ENCODE measurements around the gene MED13. TPM values are rescaled to one million over a fixed set of nuclear protein-coding genes. Genes with fewer than 3 reads are reported as not detected.
"Not testable (repeated sequence)": the region's sequence is repeated elsewhere in the genome, so short reads cannot be mapped to it uniquely, and the experiment has no call there.

Gene MED13
- polyA plus RNA-seq, 1 of the 3 experiments (the other 2 are of a cell fraction), result 6.3 TPM

- no peak for TF ChIP-seq NFIC (IDR thresholded peaks at IDR 0.05; ENCODE audit: borderline replicate concordance)
- no peak for TF ChIP-seq TEAD4 (IDR thresholded peaks at IDR 0.05; ENCODE audit: borderline replicate concordance, insufficient read depth)
- TF ChIP-seq GABPA (IDR thresholded peaks at IDR 0.05; ENCODE audit: low read depth), result no peak
Observed at GRCh38 chr17:62073993-62074392, 8.9 kb upstream of the MED13 start (continued).

DNA sequence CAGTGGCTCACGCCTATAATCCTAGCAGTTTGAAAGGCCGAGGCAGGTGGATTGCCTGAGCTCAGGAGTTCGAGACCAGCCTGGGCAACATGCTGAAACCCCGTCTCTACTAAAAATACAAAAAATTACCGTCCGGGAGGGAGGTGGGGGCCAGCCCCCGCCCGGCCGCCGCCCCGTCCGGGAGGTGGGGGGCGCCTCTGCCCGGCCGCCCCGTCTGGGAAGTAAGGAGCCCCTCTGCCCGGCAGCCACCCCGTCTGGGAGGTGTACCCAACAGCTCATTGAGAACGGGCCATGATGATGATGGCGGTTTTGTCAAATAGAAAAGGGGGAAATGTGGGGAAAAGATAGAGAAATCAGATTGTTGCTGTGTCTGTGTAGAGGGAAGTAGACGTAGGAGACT is 7.8 kb upstream of the MED13 start:
- H3F3A ChIP-seq (replicated peaks; ENCODE audit: insufficient read depth); H3K9me2 ChIP-seq; H3K79me2 ChIP-seq (ENCODE audit: insufficient read depth); POLR2A ChIA-PET; H3K36me3 ChIP-seq (replicated peaks in 1 of 2; ENCODE audit: control insufficient read depth in 1 of 2, insufficient read depth in 2 of 2, low read length in 1 of 2); H4K20me1 ChIP-seq (ENCODE audit: insufficient read depth); H3K9ac ChIP-seq; H3K9me3 ChIP-seq; H3K4me3 ChIP-seq (ENCODE audit: low read depth in 2 of 2, low read length in 1 of 2); H3K4me2 ChIP-seq; H3K27ac ChIP-seq (ENCODE audit: low read depth in 2 of 2, low read length in 1 of 2); DNase-seq; H3K27me3 ChIP-seq (ENCODE audit: insufficient read depth); H2AFZ ChIP-seq (ENCODE audit: low read depth); H3K4me1 ChIP-seq (ENCODE audit: control insufficient read depth in 1 of 2, insufficient read depth in 2 of 2, low read depth in 1 of 2, low read length in 1 of 2); CTCF ChIA-PET: not testable (repeated sequence)
- WGBS (ENCODE audit: low lambda C conversion rate), result 94% methylated on average over 21 of the region's 21 CpGs

GRCh38 chr17:62070900-62071299 is 5.8 kb upstream of the MED13 start:
- Histone ChIP-seq H3K4me2 (no peak overlapping the region), H3K4me1 (ENCODE audit: control insufficient read depth in 1 of 2, insufficient read depth in 2 of 2, low read depth in 1 of 2, low read length in 1 of 2) (no peaks in the 10 kb centered on the region), H3K27ac (ENCODE audit: low read depth in 2 of 2, low read length in 1 of 2) (no peak overlapping the region), H3K79me2 (ENCODE audit: insufficient read depth) (no peaks in the 10 kb centered on the region), H3K9me3 (no peaks in the 10 kb centered on the region), H3K9ac (no peak overlapping the region), H3K36me3 (replicated peaks in 1 of 2; ENCODE audit: control insufficient read depth in 1 of 2, insufficient read depth in 2 of 2, low read length in 1 of 2) (no peaks in the 10 kb centered on the region), H2AFZ (ENCODE audit: low read depth) (no peak overlapping the region), H3K9me2 (no peaks in the 10 kb centered on the region), H3K27me3 (ENCODE audit: insufficient read depth) (no peaks in the 10 kb centered on the region), H3K4me3 (ENCODE audit: low read depth in 2 of 2, low read length in 1 of 2) (no peak overlapping the region), H4K20me1 (ENCODE audit: insufficient read depth) (no peaks in the 10 kb centered on the region), H3F3A (replicated peaks; ENCODE audit: insufficient read depth) (peaks cover 4% of the 10 kb centered on the region)
- ChIA-PET POLR2A (no interaction called here), CTCF (no interaction called here)
- TF ChIP-seq NRF1 (IDR thresholded peaks at IDR 0.05; ENCODE audit: low read depth, low read length), result no peak
- TF ChIP-seq REST (IDR thresholded peaks at IDR 0.05; ENCODE audit: low read depth, low read length), result no peak
- TF ChIP-seq POLR2AphosphoS5 (IDR thresholded peaks at IDR 0.05; ENCODE audit: low read depth, low read length), result no peak
- TF ChIP-seq NFIC (IDR thresholded peaks at IDR 0.05; ENCODE audit: borderline replicate concordance), result no peak
- no peak for TF ChIP-seq EZH2phosphoT487 (IDR thresholded peaks at IDR 0.05; ENCODE audit: borderline replicate concordance, low read depth)
- DNase-seq, result no peak
- WGBS (ENCODE audit: low lambda C conversion rate), result 74% methylated on average over 2 of the region's 2 CpGs

Measured in SK-N-SH (cell line).